ENCODE results near the gene TSPY9.
"Not testable (repeated sequence)": the region's sequence is repeated elsewhere in the genome, so short reads cannot be mapped to it uniquely, and the experiment has no call there.

DNA sequence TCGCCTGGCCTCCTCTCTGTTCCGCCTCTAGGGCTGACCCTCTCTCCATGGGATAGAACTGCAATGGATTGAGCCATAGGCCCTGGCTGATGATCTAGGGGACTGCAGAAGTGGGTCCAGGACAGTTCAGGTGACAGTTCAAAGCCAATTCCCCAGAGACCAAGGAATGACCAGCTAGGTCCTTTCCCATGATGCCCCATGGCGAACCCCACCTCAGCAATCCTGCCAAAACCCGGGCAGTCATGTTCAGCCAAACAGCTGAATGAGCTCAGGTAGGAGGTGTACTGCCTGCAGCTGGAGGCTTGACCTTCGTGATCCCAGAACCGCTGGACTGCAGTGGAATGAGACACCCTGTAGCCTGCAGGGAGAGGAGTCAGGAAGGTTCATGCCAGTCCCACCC is 17.3 kb downstream of the TSPY9 start:
- TF ChIP-seq CTCF (conservative IDR thresholded peaks at IDR 0.05; ENCODE audit: low read depth, low read length); POLR2A (IDR thresholded peaks at IDR 0.05; ENCODE audit: low read depth, low read length); FOS (IDR thresholded peaks at IDR 0.05; ENCODE audit: low read depth, low read length); MAFK (IDR thresholded peaks at IDR 0.05; ENCODE audit: low read depth, low read length); RCOR1 (IDR thresholded peaks at IDR 0.05; ENCODE audit: insufficient replicate concordance, low read length); MAZ (IDR thresholded peaks at IDR 0.05; ENCODE audit: borderline replicate concordance, low read depth, low read length); SMC3 (IDR thresholded peaks at IDR 0.05; ENCODE audit: low read depth, low read length); RAD21 (IDR thresholded peaks at IDR 0.05; ENCODE audit: low read length); CEBPB (IDR thresholded peaks at IDR 0.05; ENCODE audit: low read depth, low read length); BHLHE40 (IDR thresholded peaks at IDR 0.05; ENCODE audit: low read depth, low read length): not testable (repeated sequence)
- TF ChIP-seq, protein P1, sequence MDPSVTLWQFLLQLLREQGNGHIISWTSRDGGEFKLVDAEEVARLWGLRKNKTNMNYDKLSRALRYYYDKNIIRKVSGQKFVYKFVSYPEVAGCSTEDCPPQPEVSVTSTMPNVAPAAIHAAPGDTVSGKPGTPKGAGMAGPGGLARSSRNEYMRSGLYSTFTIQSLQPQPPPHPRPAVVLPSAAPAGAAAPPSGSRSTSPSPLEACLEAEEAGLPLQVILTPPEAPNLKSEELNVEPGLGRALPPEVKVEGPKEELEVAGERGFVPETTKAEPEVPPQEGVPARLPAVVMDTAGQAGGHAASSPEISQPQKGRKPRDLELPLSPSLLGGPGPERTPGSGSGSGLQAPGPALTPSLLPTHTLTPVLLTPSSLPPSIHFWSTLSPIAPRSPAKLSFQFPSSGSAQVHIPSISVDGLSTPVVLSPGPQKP (IDR thresholded peaks at IDR 0.05; ENCODE audit: borderline replicate concordance, low read depth, low read length) = not testable (repeated sequence)
